HCT116 (cell line): ENCODE results near the gene KBTBD13. TPM values are rescaled to one million over a fixed set of nuclear protein-coding genes. Genes with fewer than 3 reads are reported as not detected.

Experiments used
- ATAC-seq: fragments of 200-7000 bp; cut with Tn5 transposase; 2 replicates; pipeline ENCODE4 v1.9.1; 2020; ENCODE audit warnings: mild to moderate bottlenecking, moderate library complexity
- BruUV-seq: library from RNA; stranded (reverse); fragments of 400-500 nt; replicated peaks from 2 replicates; lab custom pipeline; 2021; lab: Mats Ljungman, UMichigan
- CTCF ChIA-PET: fragments of 300-600 bp; sonication (Branson Sonifier 250); formaldehyde crosslinking; loops from one replicate; lab custom pipeline; 2021; ENCODE audit warnings: antibody characterized with exemption; lab: Charles Lee
- POLR2A ChIA-PET: fragments of 300-600, 350-600 bp; sonication (Branson Sonifier 250); formaldehyde crosslinking; loops from one replicate; lab custom pipeline; 2021; ENCODE audit warnings: antibody characterized with exemption; lab: Charles Lee
- RAD21 ChIA-PET, 2 experiments: fragments of 300-600 bp; sonication (Branson Sonifier 250); formaldehyde crosslinking; loops; one replicate each; lab custom pipeline; 2023; ENCODE audit warnings: low total read pairs in 2 of 2; ENCODE audit not compliant: uncharacterized antibody in 2 of 2, unreplicated experiment in 2 of 2, low non-redundant PET in 1 of 2; lab: Charles Lee
- DNase-seq: peaks from one replicate; pipeline ENCODE4 v3.0.0-alpha.2; 2010; ENCODE audit warnings: low read depth, low spot score
- H2AFZ ChIP-seq: fragments of 200-600 bp; shearing (Covaris generic), sonication (generic); 2 replicates; pipeline ENCODE4 v1.6.1; 2017; ENCODE audit warnings: low read depth, mixed run types, mixed read lengths, antibody characterized with exemption, low read length; ENCODE audit not compliant: poor library complexity, severe bottlenecking
- H3K27ac ChIP-seq: 2 replicates; pipeline ENCODE4 v1.5.1; 2012; ENCODE audit warnings: low read depth, low read length
- H3K27me3 ChIP-seq: fragments of 200-600 bp; sonication (generic); 2 replicates; pipeline ENCODE4 v1.6.1; 2016; ENCODE audit warnings: mixed run types, low read length, mixed read lengths; ENCODE audit not compliant: insufficient read depth
- H3K36me3 ChIP-seq, 2 experiments: fragments of 200-500 bp in 1 of 2; fragments of 200-600 bp in 1 of 2; sonication (Bioruptor generic) in 1 of 2; sonication (generic) in 1 of 2; 2 replicates each; pipeline versions ENCODE4 v1.5.1 to v1.6.1; 2014 to 2016; ENCODE audit warnings: low read length in 2 of 2, inconsistent platforms in 1 of 2, mixed read lengths in 1 of 2, mixed run types in 1 of 2; ENCODE audit not compliant: insufficient read depth in 2 of 2, control insufficient read depth in 1 of 2
- H3K4me1 ChIP-seq, 2 experiments: fragments of 200-600 bp in 1 of 2; sonication (generic) in 1 of 2; 2 replicates each; pipeline versions ENCODE4 v1.5.1 to v1.6.1; 2012 to 2017; ENCODE audit warnings: low read length in 2 of 2, inconsistent platforms in 1 of 2, mild to moderate bottlenecking in 1 of 2, mixed read lengths in 1 of 2, mixed run types in 1 of 2, moderate library complexity in 1 of 2; ENCODE audit not compliant: insufficient read depth in 2 of 2, control insufficient read depth in 1 of 2
- H3K4me2 ChIP-seq: fragments of 200-600 bp; sonication (generic); 2 replicates; pipeline ENCODE4 v1.6.1; 2017; ENCODE audit warnings: mixed run types, low read length, mixed read lengths
- H3K4me3 ChIP-seq, 2 experiments: fragments of 200-600 bp in 1 of 2; sonication (generic) in 1 of 2; replicated peaks in 1 of 2; 2 replicates each; pipeline ENCODE4 v1.5.1; 2011 to 2016; ENCODE audit warnings: low read length in 2 of 2, control low read depth in 1 of 2, low read depth in 1 of 2, mild to moderate bottlenecking in 1 of 2, mixed read lengths in 1 of 2, mixed run types in 1 of 2
- H3K79me2 ChIP-seq: fragments of 200-600 bp; sonication (generic); 2 replicates; pipeline ENCODE4 v1.6.1; 2017; ENCODE audit warnings: mild to moderate bottlenecking, mixed run types, low read length, moderate library complexity, mixed read lengths; ENCODE audit not compliant: insufficient read depth
- H3K9ac ChIP-seq: fragments of 200-600 bp; sonication (generic); 2 replicates; pipeline ENCODE4 v1.6.1; 2016; ENCODE audit warnings: low read length, mixed read lengths
- H3K9me2 ChIP-seq: fragments of 200-600 bp; sonication (generic), shearing (Covaris generic); 2 replicates; pipeline ENCODE4 v1.6.1; 2017; ENCODE audit warnings: mixed run types, mild to moderate bottlenecking, moderate library complexity; ENCODE audit not compliant: insufficient read depth
- H3K9me3 ChIP-seq, 2 experiments: fragments of 200-500 bp in 1 of 2; fragments of 200-600 bp in 1 of 2; sonication (Bioruptor generic) in 1 of 2; sonication (generic) in 1 of 2; 2 replicates each; pipeline ENCODE4 v1.6.1; 2014 to 2017; ENCODE audit warnings: low read length in 2 of 2, mixed read lengths in 2 of 2, inconsistent platforms in 1 of 2, low read depth in 1 of 2, mild to moderate bottlenecking in 1 of 2, mixed run types in 1 of 2, moderate library complexity in 1 of 2; ENCODE audit not compliant: control insufficient read depth in 1 of 2, insufficient read depth in 1 of 2
- H4K20me1 ChIP-seq: fragments of 200-600 bp; sonication (generic), shearing (Covaris generic); 2 replicates; pipeline ENCODE4 v1.6.1; 2017; ENCODE audit warnings: mixed run types, mild to moderate bottlenecking, moderate library complexity; ENCODE audit not compliant: insufficient read depth
- CEBPB ChIP-seq: IDR thresholded peaks from 2 replicates; pipeline ENCODE4 v1.6.1; 2012; ENCODE audit warnings: low read depth
- FOSL1 ChIP-seq: IDR thresholded peaks from 2 replicates; pipeline ENCODE4 v1.6.1; 2012; ENCODE audit warnings: low read depth
- RAD21 ChIP-seq: IDR thresholded peaks from 2 replicates; pipeline ENCODE4 v1.6.1; 2012; ENCODE audit warnings: low read depth, mild to moderate bottlenecking
- SRF ChIP-seq: IDR thresholded peaks from 2 replicates; pipeline ENCODE4 v1.6.1; 2012; ENCODE audit warnings: low read depth
- TCF7L2 ChIP-seq: IDR thresholded peaks from 2 replicates; pipeline ENCODE4 v1.7.0; 2011; ENCODE audit warnings: borderline replicate concordance, inconsistent platforms; ENCODE audit not compliant: insufficient read depth, insufficient read length; ENCODE audit errors: extremely low read depth
- YY1 ChIP-seq: IDR thresholded peaks from 2 replicates; pipeline ENCODE4 v1.6.1; 2011; ENCODE audit warnings: low read length, low read depth, moderate library complexity, mild to moderate bottlenecking; ENCODE audit not compliant: insufficient replicate concordance; ENCODE audit errors: extremely low read depth
- intact Hi-C: fragments of 100-400 bp; cut with micrococcal nuclease; formaldehyde crosslinking; loops from 2 replicates; pipeline ENCODE4 v1.10.0; 2022
- total RNA-seq: library from RNA; stranded (reverse); gene quantifications from one replicate; pipeline ENCODE4 v1.2.1, GENCODE V29; 2021; ENCODE audit not compliant: unreplicated experiment
- TF ChIP-seq, protein P1 (sequence below): IDR thresholded peaks from 2 replicates; pipeline ENCODE4 v1.6.1; 2011; ENCODE audit warnings: mild to moderate bottlenecking, low read length, moderate library complexity; ENCODE audit not compliant: insufficient replicate concordance; ENCODE audit errors: extremely low read depth
- TF ChIP-seq, protein P2 (sequence below), 3 experiments: fragments of 200-600 bp in 1 of 3; sonication (generic) in 1 of 3; IDR thresholded peaks in 2 of 3; conservative IDR thresholded peaks in 1 of 3; 2 replicates each; pipeline ENCODE4 v1.5.1; 2012 to 2017; ENCODE audit warnings: low read depth in 2 of 3, low read length in 2 of 3, antibody characterized with exemption in 1 of 3, borderline replicate concordance in 1 of 3, control low read depth in 1 of 3, mild to moderate bottlenecking in 1 of 3, mixed read lengths in 1 of 3, mixed run types in 1 of 3, moderate library complexity in 1 of 3; ENCODE audit not compliant: insufficient read depth in 1 of 3

Gene KBTBD13
- total RNA-seq, 1 experiment from 2014 or later, result not detected

DNA sequence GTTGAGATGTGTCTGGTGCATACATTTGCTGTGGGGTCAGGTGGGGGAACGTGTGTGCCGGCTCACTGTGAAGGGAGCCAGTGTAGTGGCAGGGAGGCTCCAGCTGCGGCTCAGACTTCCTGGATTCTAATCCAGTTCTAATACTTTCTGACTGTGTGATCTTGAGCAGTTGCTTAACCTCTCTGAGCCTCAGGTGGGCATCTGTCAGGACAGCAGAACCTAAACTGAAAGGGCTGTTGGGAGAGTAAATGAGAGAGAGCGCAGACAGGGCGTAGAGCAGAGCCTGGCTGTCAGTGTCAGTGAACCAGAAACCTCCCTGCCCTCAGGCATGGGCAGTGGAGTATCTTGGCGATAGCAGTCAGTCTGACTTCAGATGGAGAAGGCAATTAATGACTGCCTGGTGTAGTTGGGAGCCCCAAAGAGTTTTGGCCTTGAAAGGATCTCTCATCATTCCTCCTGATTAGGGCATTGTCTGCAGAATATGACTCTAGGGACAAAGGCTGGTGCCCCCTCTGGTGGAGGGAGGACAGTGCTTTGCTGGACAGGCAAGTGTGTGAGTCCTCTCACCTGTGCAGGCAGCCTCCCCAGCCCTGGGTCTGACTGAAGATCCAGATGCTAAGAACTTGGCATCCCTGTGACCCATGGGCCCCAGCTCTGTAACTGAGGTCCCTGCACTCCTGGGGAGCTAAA is 9.6 kb downstream of the KBTBD13 start:
- Histone ChIP-seq H3K36me3 (no peaks in the 10 kb centered on the region), H3K27ac (no peak overlapping the region), H3K79me2 (no peaks in the 10 kb centered on the region), H3K9me3 (no peaks in the 10 kb centered on the region), H3K4me1 (peaks cover 0 to 5% of the 10 kb centered on the region in 2 experiments; a peak in 2 of 4 replicates), H3K4me3 (no peak overlapping the region), H3K4me2 (no peak overlapping the region), H2AFZ (no peak overlapping the region), H3K9ac (no peak overlapping the region), H3K27me3 (peaks cover 7% of the 10 kb centered on the region; the same call in 1 of the 2 replicates), H4K20me1 (no peaks in the 10 kb centered on the region), H3K9me2 (no peaks in the 10 kb centered on the region)
- ATAC-seq (peak; percentile 91), DNase-seq (peak; percentile 49)
- ChIA-PET RAD21 (no interaction called here), POLR2A (interaction anchor here (1.7 kb wide), 1 partner anchor 9 kb away, joined by 3 read pairs; no protein-coding TSS in a partner anchor), CTCF (interaction anchor here (0.8 to 2.0 kb wide), 6 partner anchors 9 to 52 kb away, joined by 3 to 7 read pairs (median 6); no protein-coding TSS in a partner anchor)
- intact Hi-C loops, result loop anchor here (1.0 kb wide), 1 partner anchor 32 kb away; no protein-coding TSS in a partner anchor
- no TSS peak for BruUV-seq
- TF ChIP-seq RAD21 (peak; percentile 70), YY1 (no peak), CEBPB (no peak), FOSL1 (no peak), TCF7L2 (no peak), SRF (no peak)
- TF ChIP-seq, protein P1, sequence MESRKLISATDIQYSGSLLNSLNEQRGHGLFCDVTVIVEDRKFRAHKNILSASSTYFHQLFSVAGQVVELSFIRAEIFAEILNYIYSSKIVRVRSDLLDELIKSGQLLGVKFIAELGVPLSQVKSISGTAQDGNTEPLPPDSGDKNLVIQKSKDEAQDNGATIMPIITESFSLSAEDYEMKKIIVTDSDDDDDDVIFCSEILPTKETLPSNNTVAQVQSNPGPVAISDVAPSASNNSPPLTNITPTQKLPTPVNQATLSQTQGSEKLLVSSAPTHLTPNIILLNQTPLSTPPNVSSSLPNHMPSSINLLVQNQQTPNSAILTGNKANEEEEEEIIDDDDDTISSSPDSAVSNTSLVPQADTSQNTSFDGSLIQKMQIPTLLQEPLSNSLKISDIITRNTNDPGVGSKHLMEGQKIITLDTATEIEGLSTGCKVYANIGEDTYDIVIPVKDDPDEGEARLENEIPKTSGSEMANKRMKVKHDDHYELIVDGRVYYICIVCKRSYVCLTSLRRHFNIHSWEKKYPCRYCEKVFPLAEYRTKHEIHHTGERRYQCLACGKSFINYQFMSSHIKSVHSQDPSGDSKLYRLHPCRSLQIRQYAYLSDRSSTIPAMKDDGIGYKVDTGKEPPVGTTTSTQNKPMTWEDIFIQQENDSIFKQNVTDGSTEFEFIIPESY, result no peak
- TF ChIP-seq, protein P2, sequence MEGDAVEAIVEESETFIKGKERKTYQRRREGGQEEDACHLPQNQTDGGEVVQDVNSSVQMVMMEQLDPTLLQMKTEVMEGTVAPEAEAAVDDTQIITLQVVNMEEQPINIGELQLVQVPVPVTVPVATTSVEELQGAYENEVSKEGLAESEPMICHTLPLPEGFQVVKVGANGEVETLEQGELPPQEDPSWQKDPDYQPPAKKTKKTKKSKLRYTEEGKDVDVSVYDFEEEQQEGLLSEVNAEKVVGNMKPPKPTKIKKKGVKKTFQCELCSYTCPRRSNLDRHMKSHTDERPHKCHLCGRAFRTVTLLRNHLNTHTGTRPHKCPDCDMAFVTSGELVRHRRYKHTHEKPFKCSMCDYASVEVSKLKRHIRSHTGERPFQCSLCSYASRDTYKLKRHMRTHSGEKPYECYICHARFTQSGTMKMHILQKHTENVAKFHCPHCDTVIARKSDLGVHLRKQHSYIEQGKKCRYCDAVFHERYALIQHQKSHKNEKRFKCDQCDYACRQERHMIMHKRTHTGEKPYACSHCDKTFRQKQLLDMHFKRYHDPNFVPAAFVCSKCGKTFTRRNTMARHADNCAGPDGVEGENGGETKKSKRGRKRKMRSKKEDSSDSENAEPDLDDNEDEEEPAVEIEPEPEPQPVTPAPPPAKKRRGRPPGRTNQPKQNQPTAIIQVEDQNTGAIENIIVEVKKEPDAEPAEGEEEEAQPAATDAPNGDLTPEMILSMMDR (IDR thresholded peaks at IDR 0.05 in 2 of 3, conservative IDR thresholded peaks at IDR 0.05 in 1 of 3; ENCODE audit: borderline replicate concordance in 1 of 3, insufficient read depth in 1 of 3, low read depth in 2 of 3, low read length in 2 of 3), result peak; percentile 66 to 84 (median 69)
